ENCODE data around the gene CHN1. TPM values are rescaled to one million over a fixed set of nuclear protein-coding genes. Genes with fewer than 3 reads are reported as not detected.

The CHN1 gene
- total RNA-seq, 5 donors from 2014 or later (not counting 1 experiment from before 2014, with no cell fraction given), result 1.4 to 3.2 (median 3.0) TPM

- DNase-seq (no peak), ATAC-seq (replicated peaks in 1 of 4) (no peak)
- Mint-ChIP-seq H3K36me3 (no peaks in the 10 kb centered on the region), H3K4me1 (no peaks in the 10 kb centered on the region), H3K27ac (no peak overlapping the region), H3K4me3 (no peak overlapping the region), H3K27me3 (no peaks in the 10 kb centered on the region), H3K9me3 (no peaks in the 10 kb centered on the region)
- Histone ChIP-seq H3K27ac (ENCODE audit: low read length) (no peak overlapping the region), H3K27me3 (replicated peaks in 1 of 2; ENCODE audit: control insufficient read depth in 2 of 2, extremely low read depth in 1 of 2, insufficient read depth in 2 of 2, low read length in 1 of 2) (no peaks in the 10 kb centered on the region), H3K36me3 (ENCODE audit: control insufficient read depth in 2 of 2, extremely low read depth in 1 of 2, insufficient read depth in 1 of 2, low read length in 1 of 2) (no peaks in the 10 kb centered on the region), H3K4me3 (ENCODE audit: control insufficient read depth in 1 of 2, extremely low read depth in 1 of 2, low read length in 1 of 2) (no peak overlapping the region), H3K9me3 (no peaks in the 10 kb centered on the region), H3K4me1 (ENCODE audit: control insufficient read depth in 1 of 2, extremely low read depth in 1 of 2, insufficient read depth in 2 of 2, low read length in 2 of 2) (no peaks in the 10 kb centered on the region)
- CTCF ChIA-PET, result interaction anchor here in 1 of 2 donors (1.0 kb wide), 1 partner anchor 51 kb away, joined by 3 read pairs; no protein-coding TSS in a partner anchor
- POLR2A ChIA-PET, result no interaction called here
- WGBS (ENCODE audit: insufficient coverage), result 88% methylated on average over 3 of the region's 8 CpGs
These were observed 204.6 kb downstream of the CHN1 start for GRCh38 chr2:174800436-174801205.

DNA sequence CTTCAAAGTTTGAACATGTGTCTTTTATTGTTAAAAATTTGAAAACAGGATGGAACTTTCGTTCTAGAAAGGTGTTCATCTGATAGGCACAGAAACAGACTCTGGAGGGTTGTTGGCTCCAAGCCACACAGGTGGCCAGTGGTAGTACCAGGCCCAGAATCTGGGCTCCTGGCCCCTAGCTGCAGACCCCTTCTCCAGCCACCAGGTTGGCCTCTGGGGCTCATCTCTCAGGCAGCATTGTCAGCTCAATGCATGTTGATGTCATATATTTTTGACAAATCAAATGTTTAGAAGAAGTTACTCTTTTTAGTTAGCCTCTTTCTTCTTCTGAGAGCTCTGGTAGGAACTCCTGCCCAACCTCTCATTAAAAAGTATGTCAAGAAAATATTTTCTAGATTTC, 206.4 kb downstream of the CHN1 start:
- Mint-ChIP-seq H3K4me3 (no peak overlapping the region), H3K9me3 (no peaks in the 10 kb centered on the region), H3K27ac (no peak overlapping the region), H3K4me1 (peaks cover 0 to 2% (median 0%) of the 10 kb centered on the region in 3 donors), H3K27me3 (no peaks in the 10 kb centered on the region), H3K36me3 (no peaks in the 10 kb centered on the region)
- no peaks in the 10 kb centered on the region for H3K9me3 ChIP-seq
- ChIA-PET POLR2A (no interaction called here), CTCF (no interaction called here)
- H3K27ac ChIP-seq (ENCODE audit: low read length), result no peak overlapping the region
- H3K4me3 ChIP-seq (ENCODE audit: control insufficient read depth in 1 of 2, extremely low read depth in 1 of 2, low read length in 1 of 2), result no peak overlapping the region
- DNase-seq (no peak), ATAC-seq (replicated peaks in 1 of 4) (no peak)
- WGBS (ENCODE audit: insufficient coverage), result no CpG with 5 or more reads among the region's 1 CpG
- no peaks in the 10 kb centered on the region for H3K4me1 ChIP-seq (ENCODE audit: control insufficient read depth in 1 of 2, extremely low read depth in 1 of 2, insufficient read depth in 2 of 2, low read length in 2 of 2)
- no peaks in the 10 kb centered on the region for H3K27me3 ChIP-seq (replicated peaks in 1 of 2; ENCODE audit: control insufficient read depth in 2 of 2, extremely low read depth in 1 of 2, insufficient read depth in 2 of 2, low read length in 1 of 2)
- H3K36me3 ChIP-seq (ENCODE audit: control insufficient read depth in 2 of 2, extremely low read depth in 1 of 2, insufficient read depth in 1 of 2, low read length in 1 of 2), result no peaks in the 10 kb centered on the region

- Mint-ChIP-seq H3K4me1 (peaks cover 0 to 2% (median 0%) of the 10 kb centered on the region in 3 donors), H3K9me3 (no peaks in the 10 kb centered on the region), H3K36me3 (no peaks in the 10 kb centered on the region), H3K27me3 (no peaks in the 10 kb centered on the region), H3K27ac (no peak overlapping the region), H3K4me3 (no peak overlapping the region)
- ChIA-PET POLR2A (no interaction called here), CTCF (no interaction called here)
- H3K4me1 ChIP-seq (ENCODE audit: control insufficient read depth in 1 of 2, extremely low read depth in 1 of 2, insufficient read depth in 2 of 2, low read length in 2 of 2), result no peaks in the 10 kb centered on the region
- H3K36me3 ChIP-seq (ENCODE audit: control insufficient read depth in 2 of 2, extremely low read depth in 1 of 2, insufficient read depth in 1 of 2, low read length in 1 of 2), result no peaks in the 10 kb centered on the region
- H3K4me3 ChIP-seq (ENCODE audit: control insufficient read depth in 1 of 2, extremely low read depth in 1 of 2, low read length in 1 of 2), result no peak overlapping the region
- no peaks in the 10 kb centered on the region for H3K9me3 ChIP-seq
- H3K27me3 ChIP-seq (replicated peaks in 1 of 2; ENCODE audit: control insufficient read depth in 2 of 2, extremely low read depth in 1 of 2, insufficient read depth in 2 of 2, low read length in 1 of 2), result no peaks in the 10 kb centered on the region
- H3K27ac ChIP-seq (ENCODE audit: low read length), result no peak overlapping the region
- WGBS (ENCODE audit: insufficient coverage), result no CpG with 5 or more reads among the region's 1 CpG
- DNase-seq (no peak), ATAC-seq (replicated peaks in 1 of 4) (no peak)
These were observed 207.4 kb downstream of the CHN1 start for GRCh38 chr2:174797781-174798276.

DNA sequence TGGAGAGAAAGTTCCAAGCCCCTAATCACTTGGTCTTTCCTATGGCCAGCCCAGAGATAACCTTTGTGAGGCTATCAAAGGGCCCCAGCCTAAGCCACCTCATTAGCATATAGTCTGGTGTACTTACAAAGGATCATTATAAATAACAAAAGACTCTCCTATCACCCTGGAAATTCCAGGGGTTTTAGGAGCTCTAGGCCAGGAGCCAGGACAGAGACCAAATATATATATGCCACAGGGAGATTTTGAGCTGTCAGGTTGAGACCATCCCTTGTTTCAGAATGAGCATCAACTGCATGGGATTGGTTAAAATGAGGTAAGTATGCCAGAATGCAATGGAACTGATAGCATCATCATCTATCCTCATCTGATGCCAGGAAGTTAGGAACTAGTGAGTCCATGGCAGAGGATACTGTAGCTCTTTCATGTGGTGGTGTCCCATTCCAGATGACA, 208.8 kb downstream of the CHN1 start:
- DNase-seq (no peak), ATAC-seq (replicated peaks in 1 of 4) (no peak)
- Mint-ChIP-seq H3K9me3 (no peaks in the 10 kb centered on the region), H3K4me3 (no peak overlapping the region), H3K36me3 (no peaks in the 10 kb centered on the region), H3K27me3 (no peaks in the 10 kb centered on the region), H3K27ac (no peak overlapping the region), H3K4me1 (peaks cover 0 to 2% (median 0%) of the 10 kb centered on the region in 3 donors)
- ChIA-PET CTCF (interaction anchor here in 1 of 2 donors (0.6 to 0.7 kb wide), 2 partner anchors 22 to 298 kb away, joined by 3 to 6 read pairs; no protein-coding TSS in a partner anchor), POLR2A (no interaction called here)
- no peak overlapping the region for H3K4me3 ChIP-seq (ENCODE audit: control insufficient read depth in 1 of 2, extremely low read depth in 1 of 2, low read length in 1 of 2)
- no peaks in the 10 kb centered on the region for H3K27me3 ChIP-seq (replicated peaks in 1 of 2; ENCODE audit: control insufficient read depth in 2 of 2, extremely low read depth in 1 of 2, insufficient read depth in 2 of 2, low read length in 1 of 2)
- H3K27ac ChIP-seq (ENCODE audit: low read length), result no peak overlapping the region
- no peaks in the 10 kb centered on the region for H3K36me3 ChIP-seq (ENCODE audit: control insufficient read depth in 2 of 2, extremely low read depth in 1 of 2, insufficient read depth in 1 of 2, low read length in 1 of 2)
- H3K9me3 ChIP-seq, result no peaks in the 10 kb centered on the region
- no peaks in the 10 kb centered on the region for H3K4me1 ChIP-seq (ENCODE audit: control insufficient read depth in 1 of 2, extremely low read depth in 1 of 2, insufficient read depth in 2 of 2, low read length in 2 of 2)

GRCh38 chr2:174794851-174795374, 210.3 kb downstream of the CHN1 start:
- CTCF ChIA-PET, result no interaction called here
- no peaks in the 10 kb centered on the region for H3K4me1 ChIP-seq (ENCODE audit: control insufficient read depth in 1 of 2, extremely low read depth in 1 of 2, insufficient read depth in 2 of 2, low read length in 2 of 2)
- Mint-ChIP-seq H3K9me3 (no peaks in the 10 kb centered on the region), H3K36me3 (no peaks in the 10 kb centered on the region), H3K27me3 (no peaks in the 10 kb centered on the region), H3K4me1 (peaks cover 0 to 2% (median 0%) of the 10 kb centered on the region in 3 donors), H3K4me3 (no peak overlapping the region), H3K27ac (no peak overlapping the region)
- POLR2A ChIA-PET, result no interaction called here
- no CpG with 5 or more reads among the region's 3 CpGs for WGBS (ENCODE audit: insufficient coverage)
- H3K36me3 ChIP-seq (ENCODE audit: control insufficient read depth in 2 of 2, extremely low read depth in 1 of 2, insufficient read depth in 1 of 2, low read length in 1 of 2), result no peaks in the 10 kb centered on the region
- H3K4me3 ChIP-seq (ENCODE audit: control insufficient read depth in 1 of 2, extremely low read depth in 1 of 2, low read length in 1 of 2), result no peak overlapping the region
- ATAC-seq (replicated peaks in 1 of 4), result no peak
- no peaks in the 10 kb centered on the region for H3K27me3 ChIP-seq (replicated peaks in 1 of 2; ENCODE audit: control insufficient read depth in 2 of 2, extremely low read depth in 1 of 2, insufficient read depth in 2 of 2, low read length in 1 of 2)
- no peak overlapping the region for H3K27ac ChIP-seq (ENCODE audit: low read length)
- DNase-seq, result no peak
- no peaks in the 10 kb centered on the region for H3K9me3 ChIP-seq

- Histone ChIP-seq H3K27ac (ENCODE audit: low read length) (no peak overlapping the region), H3K9me3 (no peaks in the 10 kb centered on the region), H3K36me3 (ENCODE audit: control insufficient read depth in 2 of 2, extremely low read depth in 1 of 2, insufficient read depth in 1 of 2, low read length in 1 of 2) (no peaks in the 10 kb centered on the region), H3K4me1 (ENCODE audit: control insufficient read depth in 1 of 2, extremely low read depth in 1 of 2, insufficient read depth in 2 of 2, low read length in 2 of 2) (peaks cover 7 to 10% of the 10 kb centered on the region in 2 experiments), H3K4me3 (ENCODE audit: control insufficient read depth in 1 of 2, extremely low read depth in 1 of 2, low read length in 1 of 2) (no peak overlapping the region), H3K27me3 (replicated peaks in 1 of 2; ENCODE audit: control insufficient read depth in 2 of 2, extremely low read depth in 1 of 2, insufficient read depth in 2 of 2, low read length in 1 of 2) (no peaks in the 10 kb centered on the region)
- Mint-ChIP-seq H3K4me3 (no peak overlapping the region), H3K36me3 (no peaks in the 10 kb centered on the region), H3K27me3 (no peaks in the 10 kb centered on the region), H3K4me1 (peaks cover 14 to 18% (median 15%) of the 10 kb centered on the region in 3 donors), H3K9me3 (no peaks in the 10 kb centered on the region), H3K27ac (no peak overlapping the region)
- no peak for DNase-seq
- no peak for ATAC-seq (replicated peaks in 1 of 4)
- ChIA-PET CTCF (interaction anchor here in 1 of 2 donors (0.5 to 1.1 kb wide), 2 partner anchors 43 to 206 kb away, joined by 4 to 5 read pairs; no protein-coding TSS in a partner anchor), POLR2A (interaction anchor here (0.5 to 0.7 kb wide), 2 partner anchors 206 to 1416 kb away, joined by 3 to 4 read pairs; no protein-coding TSS in a partner anchor)
- 80% methylated on average over 4 of the region's 7 CpGs for WGBS (ENCODE audit: insufficient coverage)
These were observed 212.7 kb downstream of the CHN1 start for GRCh38 chr2:174792309-174793025.
